Fibroblast of the aortic adventitia (primary cell): ENCODE results near the gene FILIP1. TPM values are rescaled to one million over a fixed set of nuclear protein-coding genes. Genes with fewer than 3 reads are reported as not detected.

Source experiments
- DNase-seq: peaks from one replicate; pipeline ENCODE4 v3.0.0-alpha.2; 2010; ENCODE audit warnings: low read depth
- H3K4me3 ChIP-seq: 2 replicates; pipeline ENCODE4 v1.5.1; 2011; ENCODE audit warnings: low read depth, mild to moderate bottlenecking, control low read depth, low read length, moderate library complexity
- total RNA-seq: library from RNA; depleted of rRNA; stranded (reverse); fragments of >200 nt; gene quantifications from 2 replicates; pipeline ENCODE4 v1.2.3, GENCODE V29; 2012; ENCODE audit warnings: low replicate concordance
- TF ChIP-seq, protein P1 (sequence below): IDR thresholded peaks from 2 replicates; pipeline ENCODE4 v1.5.1; 2011; ENCODE audit warnings: mild to moderate bottlenecking, low read length, control low read depth, inconsistent platforms; ENCODE audit not compliant: insufficient read depth

The FILIP1 gene
- total RNA-seq, 1 donor, result 0.45 TPM

DNA sequence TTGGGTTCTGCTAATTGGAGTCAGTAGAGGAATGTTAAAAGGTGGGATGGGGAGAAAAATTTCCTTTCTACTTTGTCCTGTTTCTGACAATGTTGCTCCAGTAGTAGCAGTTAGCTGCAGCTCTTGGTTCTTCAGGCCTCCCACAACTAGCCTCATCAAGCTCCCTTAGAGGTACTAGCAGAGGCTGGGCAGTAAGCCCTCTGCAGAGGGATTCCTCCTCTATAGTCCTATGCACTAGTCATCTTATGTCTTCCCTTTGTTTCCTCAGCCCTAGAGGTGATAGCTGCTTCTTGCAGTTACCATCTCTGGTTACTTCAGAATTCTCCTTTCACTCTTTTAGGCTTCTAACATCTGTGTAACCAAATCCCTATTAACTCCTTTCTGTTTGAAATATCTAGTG lies 99.8 kb downstream of the FILIP1 start:
- no peak for DNase-seq
- TF ChIP-seq, protein P1, sequence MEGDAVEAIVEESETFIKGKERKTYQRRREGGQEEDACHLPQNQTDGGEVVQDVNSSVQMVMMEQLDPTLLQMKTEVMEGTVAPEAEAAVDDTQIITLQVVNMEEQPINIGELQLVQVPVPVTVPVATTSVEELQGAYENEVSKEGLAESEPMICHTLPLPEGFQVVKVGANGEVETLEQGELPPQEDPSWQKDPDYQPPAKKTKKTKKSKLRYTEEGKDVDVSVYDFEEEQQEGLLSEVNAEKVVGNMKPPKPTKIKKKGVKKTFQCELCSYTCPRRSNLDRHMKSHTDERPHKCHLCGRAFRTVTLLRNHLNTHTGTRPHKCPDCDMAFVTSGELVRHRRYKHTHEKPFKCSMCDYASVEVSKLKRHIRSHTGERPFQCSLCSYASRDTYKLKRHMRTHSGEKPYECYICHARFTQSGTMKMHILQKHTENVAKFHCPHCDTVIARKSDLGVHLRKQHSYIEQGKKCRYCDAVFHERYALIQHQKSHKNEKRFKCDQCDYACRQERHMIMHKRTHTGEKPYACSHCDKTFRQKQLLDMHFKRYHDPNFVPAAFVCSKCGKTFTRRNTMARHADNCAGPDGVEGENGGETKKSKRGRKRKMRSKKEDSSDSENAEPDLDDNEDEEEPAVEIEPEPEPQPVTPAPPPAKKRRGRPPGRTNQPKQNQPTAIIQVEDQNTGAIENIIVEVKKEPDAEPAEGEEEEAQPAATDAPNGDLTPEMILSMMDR, result no peak
- H3K4me3 ChIP-seq, result no peak overlapping the region

DNA sequence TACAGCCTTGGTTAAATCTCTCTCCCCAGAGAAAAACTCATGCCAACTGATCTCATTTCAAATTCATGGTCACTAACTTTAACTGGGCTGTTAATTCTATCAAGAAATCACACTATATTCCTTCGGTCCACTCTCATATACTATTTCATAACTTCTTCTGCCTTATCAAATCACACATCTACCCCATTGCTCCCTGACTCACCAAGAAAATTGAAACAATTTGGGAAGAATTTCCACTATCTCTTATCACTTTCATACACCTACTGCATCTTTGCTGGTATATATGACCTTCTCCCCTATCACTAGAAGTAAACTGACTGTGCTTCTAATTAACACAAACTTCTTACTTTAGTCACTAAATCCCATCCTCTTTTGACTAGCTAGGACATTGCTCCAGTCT lies 102.3 kb downstream of the FILIP1 start:
- TF ChIP-seq, protein P1, result no peak
- no peak overlapping the region for H3K4me3 ChIP-seq
- no peak for DNase-seq

- no peak overlapping the region for H3K4me3 ChIP-seq
- TF ChIP-seq, protein P1, result no peak
- DNase-seq, result peak; percentile 21
These were observed 107.4 kb downstream of the FILIP1 start for GRCh38 chr6:75386050-75386770.

GRCh38 chr6:75384116-75384515 lies 109.5 kb downstream of the FILIP1 start:
- DNase-seq, result no peak
- H3K4me3 ChIP-seq, result no peak overlapping the region
- TF ChIP-seq, protein P1, result no peak

GRCh38 chr6:75382634-75382900 lies 111.0 kb downstream of the FILIP1 start:
- no peak for DNase-seq
- TF ChIP-seq, protein P1, result no peak
- no peak overlapping the region for H3K4me3 ChIP-seq

GRCh38 chr6:75381877-75382633 lies 111.5 kb downstream of the FILIP1 start:
- H3K4me3 ChIP-seq, result no peak overlapping the region
- TF ChIP-seq, protein P1, result no peak
- peak; percentile 5 for DNase-seq
